ENCODE data around the gene CPNE5.

GRCh38 chr6:36699348-36699747 lies 139.9 kb downstream of the CPNE5 start:
- TF ChIP-seq CTCF (conservative IDR thresholded peaks at IDR 0.05) (no peak), EZH2 (IDR thresholded peaks at IDR 0.05; ENCODE audit: low read depth) (no peak)

Measured in PC-9 (cell line).